ENCODE measurements around the gene ITGA6. TPM values are rescaled to one million over a fixed set of nuclear protein-coding genes. Genes with fewer than 3 reads are reported as not detected.

Gene ITGA6
- total RNA-seq, 1 experiment from 2014 or later, result 181 TPM

DNA sequence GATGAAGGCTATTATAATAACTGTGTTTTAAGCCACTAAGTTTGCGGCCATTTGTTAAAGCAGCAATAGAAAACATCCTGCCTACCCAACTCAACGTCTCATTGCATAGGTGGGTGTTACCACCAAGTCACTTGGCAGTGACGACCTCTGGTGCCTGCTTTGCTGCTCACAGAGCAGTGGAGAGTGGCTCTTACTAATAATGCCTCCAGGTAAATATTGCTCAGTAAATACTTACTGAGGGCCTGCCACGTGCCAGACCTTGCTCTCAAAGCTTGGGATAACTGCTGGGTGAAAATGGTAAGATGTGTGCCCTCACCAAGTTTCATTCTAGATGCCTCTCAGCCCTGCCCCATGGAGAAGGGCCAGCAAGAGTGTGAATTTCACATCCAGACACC is 27.7 kb downstream of the ITGA6 start:
- no TSS peak for BruUV-seq (replicated peaks)
- Histone ChIP-seq H4K20me1 (ENCODE audit: low read length) (0 out of 2 replicates have a peak, but pooled peaks cover 18% of the 10 kb centered on the region), H3K9ac (ENCODE audit: low read length) (no peak overlapping the region), H3K27ac (ENCODE audit: low read length) (no peak overlapping the region), H3K9me2 (replicated peaks; ENCODE audit: low read length) (no peaks in the 10 kb centered on the region), H3K9me3 (ENCODE audit: low read length) (no peaks in the 10 kb centered on the region), H3F3A (ENCODE audit: low read length, unreplicated experiment) (no peaks in the 10 kb centered on the region), H3K4me3 (ENCODE audit: low read length) (no peak overlapping the region), H2AFZ (ENCODE audit: low read length) (no peak overlapping the region), H3K4me1 (ENCODE audit: insufficient read depth, low read length) (peaks cover 42% of the 10 kb centered on the region), H3K79me2 (ENCODE audit: low read length) (peaks cover 97% of the 10 kb centered on the region), H3K36me3 (ENCODE audit: low read depth, low read length) (0 out of 2 replicates have a peak, but pooled peaks cover 3% of the 10 kb centered on the region), H3K27me3 (ENCODE audit: low read length) (no peaks in the 10 kb centered on the region), H3K4me2 (ENCODE audit: low read length) (peak overlapping the region; percentile 9; the same call in 1 of the 2 replicates)
- ATAC-seq (peak; percentile 74), DNase-seq (peak; percentile 76)
- intact Hi-C loops (cut with micrococcal nuclease), result no loop called here
- ChIA-PET POLR2A (ENCODE audit: unreplicated experiment) (no interaction called here), CTCF (interaction anchor here (0.5 kb wide), 1 partner anchor 114 kb away, joined by 7 read pairs; no protein-coding TSS in a partner anchor)
- TF ChIP-seq EZH2phosphoT487 (IDR thresholded peaks at IDR 0.05; ENCODE audit: borderline replicate concordance, low read length), result no peak
- TF ChIP-seq, protein P1, sequence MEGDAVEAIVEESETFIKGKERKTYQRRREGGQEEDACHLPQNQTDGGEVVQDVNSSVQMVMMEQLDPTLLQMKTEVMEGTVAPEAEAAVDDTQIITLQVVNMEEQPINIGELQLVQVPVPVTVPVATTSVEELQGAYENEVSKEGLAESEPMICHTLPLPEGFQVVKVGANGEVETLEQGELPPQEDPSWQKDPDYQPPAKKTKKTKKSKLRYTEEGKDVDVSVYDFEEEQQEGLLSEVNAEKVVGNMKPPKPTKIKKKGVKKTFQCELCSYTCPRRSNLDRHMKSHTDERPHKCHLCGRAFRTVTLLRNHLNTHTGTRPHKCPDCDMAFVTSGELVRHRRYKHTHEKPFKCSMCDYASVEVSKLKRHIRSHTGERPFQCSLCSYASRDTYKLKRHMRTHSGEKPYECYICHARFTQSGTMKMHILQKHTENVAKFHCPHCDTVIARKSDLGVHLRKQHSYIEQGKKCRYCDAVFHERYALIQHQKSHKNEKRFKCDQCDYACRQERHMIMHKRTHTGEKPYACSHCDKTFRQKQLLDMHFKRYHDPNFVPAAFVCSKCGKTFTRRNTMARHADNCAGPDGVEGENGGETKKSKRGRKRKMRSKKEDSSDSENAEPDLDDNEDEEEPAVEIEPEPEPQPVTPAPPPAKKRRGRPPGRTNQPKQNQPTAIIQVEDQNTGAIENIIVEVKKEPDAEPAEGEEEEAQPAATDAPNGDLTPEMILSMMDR (conservative IDR thresholded peaks at IDR 0.05; ENCODE audit: low read depth, low read length), result peak; percentile 35; the same call in 1 of the 2 replicates

DNA sequence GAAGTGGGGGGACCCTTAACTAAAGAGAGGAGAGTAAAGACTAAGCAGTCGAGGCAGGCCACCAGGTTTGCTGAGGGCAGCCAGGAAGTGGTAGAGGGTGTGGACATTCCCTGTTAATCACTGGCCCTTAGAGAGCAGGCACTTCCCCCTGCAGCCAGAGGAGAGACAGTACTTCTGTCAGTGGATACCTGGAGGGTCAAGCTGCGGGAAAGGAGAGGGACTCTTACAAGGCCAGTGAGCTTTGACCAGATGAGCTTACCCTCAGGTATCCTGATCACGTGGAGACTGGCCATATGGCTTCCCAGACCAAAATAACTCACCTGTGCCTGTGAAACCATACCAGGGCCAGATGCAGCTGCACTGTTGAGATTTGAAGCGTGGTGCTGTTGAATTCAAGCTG is 28.6 kb downstream of the ITGA6 start:
- Histone ChIP-seq H3F3A (ENCODE audit: low read length, unreplicated experiment) (no peaks in the 10 kb centered on the region), H3K4me3 (ENCODE audit: low read length) (no peak overlapping the region), H3K36me3 (ENCODE audit: low read depth, low read length) (0 out of 2 replicates have a peak, but pooled peaks cover 3% of the 10 kb centered on the region), H3K9me3 (ENCODE audit: low read length) (no peaks in the 10 kb centered on the region), H3K27me3 (ENCODE audit: low read length) (no peaks in the 10 kb centered on the region), H3K9ac (ENCODE audit: low read length) (no peak overlapping the region), H3K27ac (ENCODE audit: low read length) (no peak overlapping the region), H3K9me2 (replicated peaks; ENCODE audit: low read length) (no peaks in the 10 kb centered on the region), H3K4me2 (ENCODE audit: low read length) (no peak overlapping the region), H4K20me1 (ENCODE audit: low read length) (0 out of 2 replicates have a peak, but pooled peaks cover 18% of the 10 kb centered on the region), H2AFZ (ENCODE audit: low read length) (no peak overlapping the region), H3K79me2 (ENCODE audit: low read length) (peaks cover 100% of the 10 kb centered on the region), H3K4me1 (ENCODE audit: insufficient read depth, low read length) (peaks cover 46% of the 10 kb centered on the region)
- DNase-seq (peak; percentile 32), ATAC-seq (peak; percentile 58)
- intact Hi-C loops (cut with micrococcal nuclease), result no loop called here
- BruUV-seq (replicated peaks), result no TSS peak
- TF ChIP-seq, protein P1 (conservative IDR thresholded peaks at IDR 0.05; ENCODE audit: low read depth, low read length), result no peak
- TF ChIP-seq EZH2 (IDR thresholded peaks at IDR 0.05; ENCODE audit: low read length, unreplicated experiment) (no peak), EZH2phosphoT487 (IDR thresholded peaks at IDR 0.05; ENCODE audit: borderline replicate concordance, low read length) (no peak)
- ChIA-PET CTCF (interaction anchor here (0.5 kb wide), 1 partner anchor 173 kb away, joined by 3 read pairs; no protein-coding TSS in a partner anchor), POLR2A (ENCODE audit: unreplicated experiment) (no interaction called here)

DNA sequence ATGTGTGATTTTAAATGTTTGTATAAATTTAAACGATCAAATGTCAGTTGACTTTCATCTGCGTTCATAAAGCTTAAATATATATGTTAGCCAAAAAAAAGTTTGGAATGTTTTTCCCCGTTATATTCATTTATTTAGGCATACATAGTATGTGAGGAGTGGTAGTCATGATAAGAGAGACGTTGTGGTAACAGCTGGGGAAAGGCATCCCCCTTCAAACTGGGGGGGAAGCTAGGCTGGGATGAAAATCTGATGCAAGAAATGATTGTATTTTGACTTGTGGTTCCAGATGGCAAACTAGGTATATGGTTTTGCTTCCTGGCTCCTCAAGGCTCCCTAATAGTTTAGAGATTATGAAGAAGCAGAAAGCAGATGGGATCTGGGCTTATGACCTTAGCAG is 30.1 kb downstream of the ITGA6 start:
- POLR2A ChIA-PET (ENCODE audit: unreplicated experiment), result no interaction called here
- no peak overlapping the region for H3K4me2 ChIP-seq (ENCODE audit: low read length)
- no peak overlapping the region for H3K27ac ChIP-seq (ENCODE audit: low read length)
- TF ChIP-seq, protein P1 (conservative IDR thresholded peaks at IDR 0.05; ENCODE audit: low read depth, low read length), result no peak
- TF ChIP-seq EZH2 (IDR thresholded peaks at IDR 0.05; ENCODE audit: low read length, unreplicated experiment) (no peak), EZH2phosphoT487 (IDR thresholded peaks at IDR 0.05; ENCODE audit: borderline replicate concordance, low read length) (no peak)
- H3K9ac ChIP-seq (ENCODE audit: low read length), result no peak overlapping the region
- intact Hi-C loops (cut with micrococcal nuclease), result no loop called here
- no peak overlapping the region for H2AFZ ChIP-seq (ENCODE audit: low read length)
- no peak for DNase-seq
- H3K9me3 ChIP-seq (ENCODE audit: low read length), result no peaks in the 10 kb centered on the region
- peaks cover 100% of the 10 kb centered on the region for H3K79me2 ChIP-seq (ENCODE audit: low read length)
- no TSS peak for BruUV-seq (replicated peaks)
- no peaks in the 10 kb centered on the region for H3K9me2 ChIP-seq (replicated peaks; ENCODE audit: low read length)
- H4K20me1 ChIP-seq (ENCODE audit: low read length), result peaks cover 12% of the 10 kb centered on the region; the same call in 1 of the 2 replicates
- no peaks in the 10 kb centered on the region for H3F3A ChIP-seq (ENCODE audit: low read length, unreplicated experiment)
- ATAC-seq, result no peak
- H3K36me3 ChIP-seq (ENCODE audit: low read depth, low read length), result 0 out of 2 replicates have a peak, but pooled peaks cover 3% of the 10 kb centered on the region
- H3K27me3 ChIP-seq (ENCODE audit: low read length), result no peaks in the 10 kb centered on the region
- H3K4me1 ChIP-seq (ENCODE audit: insufficient read depth, low read length), result peaks cover 62% of the 10 kb centered on the region
- CTCF ChIA-PET, result interaction anchor here (0.6 kb wide), 1 partner anchor 279 kb away, joined by 6 read pairs; no protein-coding TSS in a partner anchor
- no peak overlapping the region for H3K4me3 ChIP-seq (ENCODE audit: low read length)
